Pancreas (tissue), 10 donors: ENCODE measurements around the gene GPR171. TPM values are rescaled to one million over a fixed set of nuclear protein-coding genes. Genes with fewer than 3 reads are reported as not detected.

ENCODE experiments used
- ATAC-seq, 4 donors: fragments of 200-7000 bp; cut with Tn5 transposase; one replicate each; pipeline versions ENCODE4 v1.8.0 to v1.9.1; 2020; ENCODE audit warnings: mild to moderate bottlenecking in 4 of 4, moderate library complexity in 4 of 4
- DNase-seq, 6 donors: peaks; one replicate each; pipeline ENCODE4 v3.0.0-alpha.2; 2020
- FAIRE-seq: peaks from 2 replicates; lab custom pipeline; 2012; peaks lifted over from hg19 to GRCh38; lab: Jason Lieb, UNC
- H3K27ac ChIP-seq, 4 donors: fragments of 200-600 bp; sonication (generic); 1 replicate in 3 of 4; 2 replicates in 1 of 4; pipeline versions ENCODE4 v1.5.0 to v1.8.0; 2020
- H3K27me3 ChIP-seq, 4 donors: fragments of 200-600 bp; one replicate each; pipeline ENCODE4 v1.8.0; 2021
- H3K36me3 ChIP-seq, 3 donors: fragments of 200-600 bp; sonication (generic) in 1 of 3; one replicate each; pipeline versions ENCODE4 v1.5.0 to v1.8.0; 2020 to 2021
- H3K4me1 ChIP-seq, 3 donors: fragments of 200-600 bp; one replicate each; pipeline ENCODE4 v1.8.0; 2021
- H3K4me3 ChIP-seq, 4 donors: fragments of 200-600 bp; sonication (generic) in 2 of 4; one replicate each; pipeline versions ENCODE4 v1.5.0 to v1.8.0; 2020 to 2021
- H3K9me3 ChIP-seq, 4 donors: fragments of 200-600 bp; one replicate each; pipeline ENCODE4 v1.8.0; 2021
- WGBS, 2 donors: extraction: QIAGEN DNeasy Blood & Tissue Kit; methylation state at CpG; one replicate each; pipeline ENCODE4 v1.1.7; 2013; 5-methylcytosine and 5-hydroxymethylcytosine counted together
- intact Hi-C, 3 donors: fragments of 100-400 bp; cut with DNase I; formaldehyde crosslinking; loops; one replicate each; pipeline versions ENCODE4 v1.11.1 to v1.14.2; 2022
- polyA plus RNA-seq, 2 donors: library from polyadenylated mRNA; stranded (reverse); fragments of 200-250 nt; gene quantifications; one replicate each; pipeline ENCODE4 v1.2.3, GENCODE V29; 2013
- total RNA-seq, 6 donors: library from RNA; stranded (reverse); fragmentation: NEBNext Ultra II Directional in 4 of 6; extraction: Animal tissue kit (Norgen Biotek cat#: 25700) in 4 of 6; gene quantifications; one replicate each; pipeline versions ENCODE4 v1.2.1 to v1.2.4, GENCODE V29; 2021 to 2023
- TF ChIP-seq, protein P1 (sequence below), 4 donors: fragments of 200-600 bp; sonication (generic) in 3 of 4; IDR thresholded peaks; one replicate each; pipeline versions ENCODE4 v1.5.0 to v1.8.0; 2021; ENCODE audit warnings: antibody characterized with exemption in 4 of 4
- donor health status: healthy with polysubstance abuse.
- donor health status: DM: no; HTN: no; CAD: no; lungs with moderate emphysema.
- donor health status: DM: no; HTN: no; CAD: no.
- donor health status: control.
- donor health status: control.
- donor health status: Bipolar disorder and iron deficiency.
- donor health status: DM: yes; HTN: yes; CAD: no.
- donor health status: DM: no; HTN: no; CAD: no.
- donor health status: DM: no; HTN: no; CAD: no.
- donor health status: DM: yes; HTN: yes; CAD: no.

The GPR171 gene
- total and polyA plus RNA-seq, 8 donors = 0.12 to 0.92 (median 0.19) TPM; not detected in 2

DNA sequence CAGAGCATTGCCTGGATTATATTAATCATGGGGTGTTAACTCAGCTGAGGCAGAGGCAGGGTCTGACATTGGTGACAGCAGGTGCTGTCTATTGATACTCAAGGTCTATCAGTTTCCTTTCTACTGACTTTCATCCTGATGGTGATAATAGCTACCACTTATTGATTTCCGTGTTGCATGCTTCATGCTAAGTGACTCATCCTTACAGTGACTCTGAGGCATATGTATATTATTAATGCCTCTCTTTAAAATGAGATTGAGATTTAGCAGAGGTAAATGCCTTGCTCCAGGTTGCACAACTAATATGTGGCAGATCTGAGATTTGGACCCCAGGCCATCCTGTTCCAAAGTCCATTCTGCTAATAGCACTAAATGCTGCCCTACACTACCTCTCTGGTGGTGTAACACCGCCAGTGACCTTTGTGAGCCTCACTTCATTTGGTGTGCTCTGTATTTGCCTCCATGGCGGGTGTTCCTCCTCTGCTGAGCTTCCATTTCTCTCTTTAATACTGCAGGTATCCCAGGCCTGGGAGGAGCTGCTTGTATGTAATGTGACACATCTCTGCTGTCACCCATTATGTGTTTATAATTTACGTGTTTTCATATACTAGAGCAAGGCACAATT is 50.4 kb downstream of the GPR171 start:
- no peaks in the 10 kb centered on the region for H3K27me3 ChIP-seq
- no peaks in the 10 kb centered on the region for H3K9me3 ChIP-seq
- H3K36me3 ChIP-seq = no peaks in the 10 kb centered on the region
- intact Hi-C loops = loop anchor here in 1 of 3 donors (10.0 kb wide), 1 partner anchor 428 kb away; no protein-coding TSS in a partner anchor
- H3K4me1 ChIP-seq = no peaks in the 10 kb centered on the region
- no peak overlapping the region for H3K4me3 ChIP-seq
- no peak overlapping the region for H3K27ac ChIP-seq
- DNase-seq (no peak), ATAC-seq (no peak), FAIRE-seq (no peak)
- TF ChIP-seq, protein P1, sequence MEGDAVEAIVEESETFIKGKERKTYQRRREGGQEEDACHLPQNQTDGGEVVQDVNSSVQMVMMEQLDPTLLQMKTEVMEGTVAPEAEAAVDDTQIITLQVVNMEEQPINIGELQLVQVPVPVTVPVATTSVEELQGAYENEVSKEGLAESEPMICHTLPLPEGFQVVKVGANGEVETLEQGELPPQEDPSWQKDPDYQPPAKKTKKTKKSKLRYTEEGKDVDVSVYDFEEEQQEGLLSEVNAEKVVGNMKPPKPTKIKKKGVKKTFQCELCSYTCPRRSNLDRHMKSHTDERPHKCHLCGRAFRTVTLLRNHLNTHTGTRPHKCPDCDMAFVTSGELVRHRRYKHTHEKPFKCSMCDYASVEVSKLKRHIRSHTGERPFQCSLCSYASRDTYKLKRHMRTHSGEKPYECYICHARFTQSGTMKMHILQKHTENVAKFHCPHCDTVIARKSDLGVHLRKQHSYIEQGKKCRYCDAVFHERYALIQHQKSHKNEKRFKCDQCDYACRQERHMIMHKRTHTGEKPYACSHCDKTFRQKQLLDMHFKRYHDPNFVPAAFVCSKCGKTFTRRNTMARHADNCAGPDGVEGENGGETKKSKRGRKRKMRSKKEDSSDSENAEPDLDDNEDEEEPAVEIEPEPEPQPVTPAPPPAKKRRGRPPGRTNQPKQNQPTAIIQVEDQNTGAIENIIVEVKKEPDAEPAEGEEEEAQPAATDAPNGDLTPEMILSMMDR (IDR thresholded peaks at IDR 0.05) = no peak
- 93 to 96% methylated on average over 4 of the region's 4 CpGs for WGBS, 2 donors

Other genes with a start within 250 kb of the GPR171 start
- gene CLRN1, start 230.5 kb downstream of the GPR171 start, total RNA-seq = not detected
- gene CLRN1, start 230.5 kb downstream of the GPR171 start, polyA plus RNA-seq = not detected
- under 1 TPM; 0.28 to 0.88 (median 0.60) TPM for gene MED12L, start 117.6 kb downstream of the GPR171 start, total RNA-seq
- under 1 TPM; 0.08 to 0.16 TPM for gene MED12L, start 117.6 kb downstream of the GPR171 start, polyA plus RNA-seq
- gene P2RY14, start 75.3 kb upstream of the GPR171 start, total RNA-seq = under 1 TPM; 0.08 to 0.38 (median 0.11) TPM
- under 1 TPM; 0.08 to 0.47 TPM for gene P2RY14, start 75.3 kb upstream of the GPR171 start, polyA plus RNA-seq
- not detected for gene GPR87, start 113.6 kb upstream of the GPR171 start, total RNA-seq
- gene GPR87, start 113.6 kb upstream of the GPR171 start, polyA plus RNA-seq = not detected
- gene P2RY13, start 126.3 kb upstream of the GPR171 start, total RNA-seq = 1 to 10 TPM in 3 of 6 donors, under 1 TPM in 3; 0.08 to 1.9 (median 0.72) TPM
- under 1 TPM; 0.11 to 0.12 TPM for gene P2RY13, start 126.3 kb upstream of the GPR171 start, polyA plus RNA-seq
- 1 to 10 TPM in 1 of 6 donors, under 1 TPM in 4, not detected in 1; 0.19 to 3.0 (median 0.46) TPM for gene P2RY12, start 181.5 kb upstream of the GPR171 start, total RNA-seq
- under 1 TPM; 0.19 to 0.33 TPM for gene P2RY12, start 181.5 kb upstream of the GPR171 start, polyA plus RNA-seq